HG03575 (cell line): ENCODE measurements around the gene TRAF7.
"Not testable (repeated sequence)": the region's sequence is repeated elsewhere in the genome, so short reads cannot be mapped to it uniquely, and the experiment has no call there.

Experiments
- ATAC-seq: cut with Tn5 transposase; IDR thresholded peaks from one replicate; pipeline ENCODE4 v1.9.1; 2021; ENCODE audit not compliant: unreplicated experiment, insufficient number of reproducible peaks, low FRiP score; ENCODE audit errors: extremely low read depth

The TRAF7 gene

GRCh38 chr16:2155091-2155950 lies at the start of gene TRAF7:
Gene TRAF7 (plus strand): TSS chr16:2155782. CDS start chr16:2163921, 8,139 bp downstream.
- peak; percentile 70 for ATAC-seq

- not testable (repeated sequence) for ATAC-seq
Observed at GRCh38 chr16:2106211-2106610, 49.4 kb upstream of the TRAF7 start.

- not testable (repeated sequence) for ATAC-seq
Observed at GRCh38 chr16:2107121-2107790, 48.3 kb upstream of the TRAF7 start.

- ATAC-seq: not testable (repeated sequence)
Observed at GRCh38 chr16:2107791-2108125, 47.8 kb upstream of the TRAF7 start.

- not testable (repeated sequence) for ATAC-seq
Observed at GRCh38 chr16:2108446-2109270, 46.9 kb upstream of the TRAF7 start.

- not testable (repeated sequence) for ATAC-seq
Observed at GRCh38 chr16:2109271-2109580, 46.4 kb upstream of the TRAF7 start.

- not testable (repeated sequence) for ATAC-seq
Observed at GRCh38 chr16:2109872-2110271, 45.7 kb upstream of the TRAF7 start.

GRCh38 chr16:2110332-2111008 lies 45.1 kb upstream of the TRAF7 start:
- not testable (repeated sequence) for ATAC-seq

GRCh38 chr16:2111009-2111353 lies 44.6 kb upstream of the TRAF7 start:
- not testable (repeated sequence) for ATAC-seq

GRCh38 chr16:2111412-2112335 lies 43.9 kb upstream of the TRAF7 start:
- ATAC-seq: not testable (repeated sequence)

- ATAC-seq: not testable (repeated sequence)
Observed at GRCh38 chr16:2112539-2113106, 43.0 kb upstream of the TRAF7 start.

GRCh38 chr16:2114225-2114624 lies 41.4 kb upstream of the TRAF7 start:
- not testable (repeated sequence) for ATAC-seq

GRCh38 chr16:2114885-2115590 lies 40.5 kb upstream of the TRAF7 start:
- ATAC-seq: not testable (repeated sequence)

- ATAC-seq: no peak
Observed at GRCh38 chr16:2115591-2115973, 40.0 kb upstream of the TRAF7 start.

GRCh38 chr16:2116428-2116827 lies 39.2 kb upstream of the TRAF7 start:
- ATAC-seq: not testable (repeated sequence)

- ATAC-seq: not testable (repeated sequence)
Observed at GRCh38 chr16:2117341-2117740, 38.2 kb upstream of the TRAF7 start.
